Hepatic stellate cell (primary cell): Measurements from ENCODE around the gene PIGC.
A peak's percentile ranks its signal among the peaks of the same experiment; 100 is the strongest.

Source experiments
- DNase-seq: peaks from one replicate; pipeline ENCODE4 v3.0.0; 2011; ENCODE audit warnings: low spot score

The PIGC gene

DNA sequence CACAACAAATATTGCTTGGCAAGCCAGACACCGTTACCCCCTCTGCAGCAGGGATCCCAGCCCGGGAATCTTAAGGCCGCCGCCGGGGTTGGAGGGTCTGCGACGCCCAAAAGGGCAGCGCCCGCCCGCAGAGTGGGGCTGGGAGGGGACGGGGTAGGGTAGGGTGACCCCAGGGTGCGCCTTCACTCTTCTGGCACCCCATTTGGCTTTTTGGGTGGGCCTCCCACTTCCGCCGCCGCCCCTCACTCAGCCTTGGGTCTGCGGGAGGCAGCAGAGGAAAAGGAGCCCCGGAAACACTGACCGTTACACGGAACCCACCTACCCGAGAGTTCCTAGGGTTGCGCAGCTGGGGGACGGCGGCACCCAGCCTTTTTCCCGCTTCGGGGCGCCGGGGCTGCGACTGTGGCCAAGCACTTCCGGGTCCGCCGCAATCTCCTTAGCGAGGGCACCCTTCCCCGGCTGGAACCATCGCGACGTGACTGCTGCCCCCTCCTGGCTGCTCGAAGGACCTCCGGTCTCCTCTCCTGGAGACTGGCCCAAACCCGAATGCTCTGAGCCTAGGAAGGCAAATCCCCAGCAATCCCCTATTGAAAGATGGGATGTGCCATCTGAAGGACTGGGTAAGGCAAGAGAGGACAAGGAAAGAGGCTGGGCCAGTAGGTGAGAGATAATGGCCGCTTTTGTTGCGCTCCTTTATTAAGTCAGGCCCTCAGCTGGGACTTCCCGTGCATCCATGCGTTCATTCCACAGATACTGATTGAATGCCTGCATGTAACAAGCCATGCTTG lies at the start of gene PIGC:
Gene PIGC (minus strand): TSS at position 404 of the 788 bp plus-strand sequence. CDS start 1,447 bp downstream, outside the sequence.
- peak; percentile 88 for DNase-seq

DNA sequence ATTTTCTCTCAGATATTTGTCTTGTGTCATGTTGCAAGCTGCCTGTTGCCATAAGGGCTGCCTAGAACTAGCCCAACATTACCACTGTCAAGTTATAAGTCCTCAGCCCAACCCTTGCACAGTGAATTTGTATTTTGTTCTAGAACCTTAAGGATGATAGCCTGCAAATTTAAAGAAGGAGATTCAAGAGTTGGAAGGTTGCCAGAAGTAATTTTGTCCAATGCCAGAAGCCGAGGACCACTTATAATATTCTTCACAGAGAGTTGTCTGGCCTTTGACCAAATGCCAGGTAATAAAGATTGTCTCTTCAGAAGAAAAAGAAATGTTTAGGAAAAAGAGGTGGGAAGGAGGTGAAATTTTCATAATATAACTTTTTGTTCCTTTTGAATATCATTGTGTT lies 48.6 kb upstream of the PIGC start:
- DNase-seq: no peak

DNA sequence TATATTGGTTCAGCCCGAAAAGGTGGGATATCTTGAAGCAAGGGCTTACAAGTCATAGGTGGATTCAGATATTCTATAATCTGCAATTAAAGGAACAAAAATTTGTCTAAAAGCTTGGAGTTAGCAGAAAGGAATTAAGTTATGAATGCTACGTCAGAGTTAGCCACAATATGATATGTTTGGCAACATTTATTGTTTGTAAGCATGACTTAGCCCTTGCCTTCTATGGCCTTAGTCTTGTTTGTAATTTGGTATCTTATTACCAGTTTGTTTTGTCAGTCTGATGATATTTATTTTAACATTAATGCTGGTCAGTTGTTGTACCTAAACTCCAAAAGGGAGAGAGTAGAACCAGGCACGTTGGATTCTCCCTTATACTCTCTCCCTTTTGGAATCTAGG lies 46.0 kb upstream of the PIGC start:
- DNase-seq: no peak

DNA sequence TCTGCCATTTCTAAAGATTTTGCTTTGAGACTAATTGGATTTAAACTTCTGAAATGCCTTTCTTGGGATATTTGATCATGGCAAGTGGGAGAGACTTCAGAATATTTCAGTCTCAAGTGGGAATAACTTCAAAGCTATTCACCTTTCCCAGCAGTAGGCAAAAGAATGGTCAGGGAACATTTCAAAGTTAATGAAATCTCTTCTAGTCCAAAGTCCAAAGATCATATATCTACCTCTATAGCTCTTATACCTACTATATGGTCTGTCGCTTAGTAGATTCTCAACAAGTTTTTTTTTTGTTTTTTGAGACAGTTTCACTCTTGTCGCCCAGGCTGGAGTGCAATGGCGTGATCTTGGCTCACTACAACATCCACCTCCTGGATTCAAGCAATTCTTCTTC lies 44.5 kb upstream of the PIGC start:
- no peak for DNase-seq

DNA sequence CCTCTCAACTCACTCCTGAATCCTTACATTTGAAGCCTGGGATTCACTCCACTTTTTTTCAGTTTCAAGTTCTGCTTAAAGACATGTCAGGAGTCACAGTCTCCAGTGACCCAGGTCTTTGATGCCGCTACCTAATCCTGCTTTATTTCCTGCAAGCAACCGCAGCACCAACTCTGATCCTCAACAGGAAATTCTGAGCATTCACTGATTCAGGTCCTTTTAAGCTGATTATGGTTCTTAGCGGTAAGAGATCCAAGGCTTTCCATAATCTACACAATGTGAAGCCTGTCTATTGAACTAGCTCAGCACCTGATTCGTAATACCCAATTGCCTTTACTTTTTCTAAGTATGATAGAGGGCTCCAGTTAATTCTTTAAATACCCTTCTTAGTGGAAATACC lies 43.7 kb upstream of the PIGC start:
- no peak for DNase-seq

DNA sequence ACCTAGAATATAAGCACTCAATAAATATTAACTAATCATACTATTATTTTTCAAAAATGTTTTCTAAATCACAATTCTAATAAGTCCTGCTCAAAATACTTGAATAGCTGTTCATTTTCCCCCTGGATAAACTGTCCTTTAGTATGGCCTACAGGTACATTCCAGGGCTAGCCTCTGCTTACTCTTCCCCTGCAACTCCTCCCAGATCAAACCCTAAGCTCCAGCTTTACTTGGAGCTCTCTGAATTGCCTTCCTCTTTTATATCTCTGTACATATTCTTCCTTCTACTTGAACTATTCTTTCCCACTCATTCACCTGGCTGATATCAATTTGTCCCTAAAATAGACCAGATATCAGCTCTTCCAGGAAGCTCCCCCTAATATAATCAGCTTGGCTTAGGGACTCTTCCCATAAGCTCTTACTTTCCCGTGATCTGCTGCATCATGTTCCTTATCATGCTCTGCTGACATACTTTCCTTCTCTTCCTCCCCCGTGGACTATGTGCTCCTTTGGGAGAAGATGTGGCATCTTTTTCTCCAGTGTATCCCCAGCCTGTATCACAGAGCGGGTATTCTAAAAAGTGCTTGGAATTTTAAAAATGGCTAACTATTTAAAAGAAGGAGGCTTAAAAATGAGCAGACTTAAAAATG lies 43.1 kb upstream of the PIGC start:
- DNase-seq: no peak

DNA sequence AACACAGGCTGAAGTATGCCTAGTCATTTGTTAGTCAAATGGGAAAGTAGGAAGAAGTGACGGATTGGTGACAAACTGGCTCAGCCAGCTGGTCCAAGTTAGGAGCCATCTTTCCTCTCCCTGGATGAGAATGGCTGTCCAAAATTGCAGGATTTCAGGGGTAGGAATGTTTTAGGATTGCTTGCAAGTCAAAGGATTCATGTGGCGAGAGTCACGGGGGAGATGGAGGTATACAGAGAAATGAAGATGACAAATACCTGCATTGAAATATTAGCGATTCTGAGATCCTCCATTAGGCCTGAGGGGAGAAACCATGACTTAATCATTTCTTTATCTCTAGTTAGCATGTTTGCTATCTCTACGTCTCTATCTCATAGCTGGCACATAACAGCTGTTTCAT lies 41.8 kb upstream of the PIGC start:
- no peak for DNase-seq

DNA sequence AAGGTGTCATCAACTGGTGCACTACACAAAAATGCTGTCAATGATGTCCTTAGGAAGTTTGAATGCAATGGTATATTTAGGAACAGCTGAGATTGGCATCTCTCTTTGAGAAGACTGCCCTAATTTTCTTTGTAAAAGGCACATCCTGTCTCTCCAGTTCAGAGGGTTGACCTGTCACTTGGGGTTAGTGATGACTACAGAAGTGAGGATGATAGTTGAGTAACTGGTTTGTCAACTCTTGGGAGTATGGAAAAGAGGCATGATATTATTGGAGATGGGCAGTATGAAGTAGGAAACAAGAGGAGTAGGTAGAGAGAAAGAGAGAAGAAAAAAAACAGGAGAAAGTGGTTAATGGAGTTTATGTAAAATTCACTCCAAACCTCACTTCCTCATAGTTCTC lies 40.4 kb upstream of the PIGC start:
- DNase-seq: no peak

DNA sequence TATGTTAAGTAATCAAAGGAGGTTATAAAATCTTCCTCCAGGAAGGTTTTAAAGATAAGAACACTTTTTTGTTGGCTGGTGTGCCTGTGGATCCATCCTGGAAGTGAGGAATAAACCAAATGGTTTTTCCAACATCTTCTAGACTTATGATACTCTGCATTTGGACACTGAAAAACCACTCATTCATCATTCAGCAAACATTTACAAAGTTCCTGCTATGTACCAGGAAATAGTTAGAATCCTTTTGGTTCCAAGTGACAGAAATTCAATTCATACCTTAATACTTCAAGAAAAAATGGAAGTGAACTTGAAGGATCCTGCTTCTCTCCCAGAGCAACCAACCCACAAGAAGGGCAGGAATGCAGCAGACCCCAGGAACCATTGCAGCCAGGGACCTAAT lies 39.6 kb upstream of the PIGC start:
- DNase-seq: no peak

DNA sequence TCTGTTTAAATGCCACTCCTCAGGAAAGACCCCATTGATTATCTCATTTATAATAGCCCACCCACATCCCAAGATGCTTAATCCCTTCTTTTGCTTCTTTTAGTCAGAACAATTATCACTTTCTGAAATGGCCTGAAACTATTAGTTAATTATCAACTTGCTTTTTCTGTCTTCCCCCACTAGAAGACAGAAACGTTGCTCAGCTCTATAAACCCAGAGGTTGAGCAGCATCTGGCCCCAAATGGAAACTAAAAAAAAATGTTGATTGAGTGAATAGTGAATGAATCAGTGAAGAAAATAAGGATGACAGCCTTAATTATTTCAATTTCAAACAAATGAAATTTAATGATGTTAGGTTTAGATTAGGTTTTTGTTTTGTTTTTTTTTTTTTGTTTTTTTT lies 38.2 kb upstream of the PIGC start:
- no peak for DNase-seq

DNA sequence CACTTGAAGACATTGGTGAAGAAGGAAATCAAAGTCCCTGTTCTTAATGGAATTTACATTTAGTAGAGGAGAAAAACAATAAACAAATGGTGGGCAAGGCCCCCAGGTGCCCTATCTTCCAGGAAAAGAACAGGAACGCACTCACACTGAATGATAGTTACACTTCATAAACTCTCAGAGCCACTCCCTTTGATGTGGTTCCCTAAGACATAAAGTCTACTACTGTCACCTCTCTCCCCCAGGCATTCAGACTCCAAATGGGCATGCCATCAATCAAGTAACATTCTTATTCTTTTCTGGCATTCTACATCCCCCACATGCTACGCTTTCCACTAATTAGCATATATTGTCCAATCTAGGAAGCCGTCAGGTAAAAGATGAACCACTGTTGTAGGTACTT lies 36.6 kb upstream of the PIGC start:
- DNase-seq: no peak

DNA sequence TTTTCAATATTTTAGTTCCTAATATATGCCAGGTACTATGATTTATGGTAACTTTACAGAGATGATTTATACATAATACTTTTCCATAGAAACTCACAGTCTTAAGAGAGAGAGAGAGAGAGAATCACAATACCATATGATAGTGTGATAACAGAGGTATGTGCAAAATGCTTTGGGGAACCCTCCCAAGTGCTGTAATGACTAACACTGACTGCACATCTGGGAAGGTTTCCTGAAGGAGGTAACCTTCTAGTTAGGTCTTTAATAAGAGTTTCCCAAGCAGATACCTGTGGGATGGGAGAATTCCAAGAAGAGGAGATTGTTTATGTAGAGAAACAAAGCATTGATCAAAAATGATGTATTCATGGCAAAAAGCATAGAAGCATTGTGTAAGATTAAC lies 34.6 kb upstream of the PIGC start:
- no peak for DNase-seq

DNA sequence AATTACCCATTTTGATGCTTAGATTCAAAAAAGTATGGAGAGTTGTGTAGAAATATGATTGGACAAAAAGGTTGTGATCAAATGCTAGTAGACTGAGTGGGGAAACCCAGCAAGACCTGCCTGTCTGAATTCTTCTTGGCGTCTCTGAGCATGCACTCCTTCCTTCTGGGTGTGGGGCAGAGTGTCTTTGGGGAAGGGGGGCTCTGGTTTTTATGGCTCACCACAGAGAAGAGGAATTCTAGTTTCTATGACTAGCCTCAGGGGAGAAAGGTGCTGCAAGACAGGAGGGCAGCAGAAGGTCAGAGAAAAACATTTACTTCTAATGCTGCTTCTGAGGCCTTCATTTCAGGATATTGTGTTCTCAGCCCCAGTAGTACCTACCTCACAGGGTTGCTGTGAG lies 33.9 kb upstream of the PIGC start:
- DNase-seq: no peak

DNA sequence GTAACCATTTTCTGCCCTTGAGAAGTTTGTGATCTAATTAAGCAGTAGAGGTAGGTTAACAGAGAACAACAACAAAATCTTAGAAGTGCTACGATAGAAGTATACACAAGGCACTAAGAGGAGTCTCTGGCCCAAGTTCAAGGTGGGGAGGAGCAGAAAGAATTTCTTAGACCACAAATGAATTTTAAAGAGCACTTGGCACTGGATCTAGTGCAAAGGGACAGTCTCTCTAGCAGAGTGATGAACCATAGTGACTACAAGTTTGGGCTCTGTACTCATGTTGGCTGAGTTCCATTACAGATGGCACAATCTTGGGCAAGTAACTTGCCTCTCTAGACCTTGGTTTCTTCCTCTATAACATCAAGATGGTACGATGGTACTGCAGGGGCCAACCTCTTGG lies 33.3 kb upstream of the PIGC start:
- DNase-seq: no peak

DNA sequence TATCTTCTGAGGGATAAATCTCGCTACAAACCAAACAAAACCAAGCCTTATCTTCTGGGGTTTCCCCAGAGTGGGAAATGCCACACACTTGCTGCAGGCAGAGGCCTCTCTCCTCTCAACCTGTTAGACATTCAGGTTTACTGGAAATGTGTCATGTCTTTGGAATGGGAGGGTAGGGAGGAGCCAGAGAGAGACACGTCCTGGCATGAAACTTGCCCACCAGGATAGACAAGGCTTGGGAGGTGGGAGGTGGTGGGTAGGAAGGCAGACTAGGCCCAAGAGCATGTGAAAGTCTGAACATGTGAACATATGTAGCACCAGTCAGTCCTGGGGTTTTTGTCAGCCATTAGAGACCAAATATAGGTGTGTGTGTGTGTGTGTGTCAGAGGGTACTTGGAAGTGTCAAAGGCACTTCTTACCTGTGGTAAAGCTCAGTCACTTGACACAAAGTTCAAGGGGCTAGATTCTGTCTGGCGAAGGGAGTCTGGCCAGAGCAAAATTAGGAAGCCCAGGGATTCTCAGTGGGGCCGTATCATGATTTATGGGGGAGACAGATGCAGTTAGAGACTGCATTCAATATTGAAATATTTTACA lies 32.4 kb upstream of the PIGC start:
- no peak for DNase-seq

DNA sequence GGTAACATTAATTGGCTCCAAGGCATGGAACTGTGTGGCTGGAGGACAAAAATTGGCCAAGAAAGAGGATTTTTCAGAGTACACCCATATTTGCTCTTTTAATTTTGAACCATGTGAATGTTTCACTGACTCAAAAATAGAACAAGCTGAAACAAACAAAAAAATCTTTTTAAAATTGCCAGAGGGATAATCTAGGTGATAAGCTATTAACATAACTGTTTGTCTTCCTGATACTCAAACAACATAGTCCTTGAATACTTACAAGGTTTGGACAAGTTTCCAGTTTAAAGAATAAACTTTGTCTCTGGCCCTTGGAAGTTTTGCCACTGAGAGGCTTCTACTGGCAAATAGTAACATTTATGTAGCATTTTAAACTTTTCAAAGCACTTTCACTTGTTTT lies 30.0 kb upstream of the PIGC start:
- DNase-seq: no peak

DNA sequence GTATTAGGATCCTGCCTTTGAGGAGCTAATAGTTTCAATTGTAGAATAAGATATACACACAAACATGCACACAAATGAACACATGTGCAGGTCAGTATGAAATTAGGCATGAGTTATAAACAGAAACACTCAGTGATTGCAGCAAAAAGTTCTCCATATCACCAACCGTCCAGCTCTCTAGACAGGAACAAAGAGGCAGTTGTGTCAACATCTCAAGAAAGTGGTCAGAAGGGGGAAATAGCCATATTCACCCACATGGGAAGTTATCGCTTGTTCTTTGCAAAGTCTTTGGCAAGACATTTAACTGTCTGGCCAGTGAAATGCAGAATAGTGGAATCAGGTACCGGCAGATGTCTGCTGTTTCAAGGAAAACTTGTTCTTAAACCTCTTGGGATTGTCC lies 29.4 kb upstream of the PIGC start:
- DNase-seq: no peak

DNA sequence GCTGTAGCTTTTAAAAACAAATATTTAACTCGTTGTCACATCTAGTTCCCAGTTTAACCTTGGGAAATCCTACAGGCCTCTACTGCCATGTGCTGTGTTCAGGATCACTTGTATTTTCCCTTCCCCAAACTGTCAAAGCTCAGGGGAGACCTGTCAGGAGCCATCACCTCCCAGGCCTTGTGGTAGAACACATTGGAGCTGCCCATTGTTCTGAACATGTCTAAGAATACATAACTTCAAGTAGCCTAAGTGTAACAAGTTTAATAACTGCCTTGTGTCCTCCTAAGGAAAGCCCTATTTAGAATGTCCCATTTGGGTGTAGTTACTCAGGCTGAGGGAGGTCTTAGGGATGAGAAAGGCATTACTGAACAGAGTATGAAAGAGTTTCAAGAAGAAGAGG lies 28.6 kb upstream of the PIGC start:
- DNase-seq: no peak

DNA sequence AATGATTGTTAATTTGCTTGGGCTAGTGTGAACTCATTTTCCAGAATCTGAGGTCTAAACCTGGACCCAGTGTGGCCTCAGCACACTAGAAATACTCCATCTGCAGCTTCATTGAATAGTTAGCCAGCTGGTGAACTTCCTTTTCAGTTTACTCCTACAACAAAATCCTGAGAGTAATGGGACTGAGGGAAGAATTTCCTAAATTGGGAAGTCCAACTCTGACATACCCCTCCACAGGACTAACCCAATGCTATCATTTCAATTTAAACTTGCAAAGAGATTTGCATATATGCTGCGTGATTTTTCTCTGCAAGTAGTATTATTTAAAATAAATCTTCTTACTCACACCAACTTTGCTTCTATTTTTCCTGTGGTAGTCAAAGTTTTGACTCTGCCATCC lies 27.8 kb upstream of the PIGC start:
- DNase-seq: no peak

DNA sequence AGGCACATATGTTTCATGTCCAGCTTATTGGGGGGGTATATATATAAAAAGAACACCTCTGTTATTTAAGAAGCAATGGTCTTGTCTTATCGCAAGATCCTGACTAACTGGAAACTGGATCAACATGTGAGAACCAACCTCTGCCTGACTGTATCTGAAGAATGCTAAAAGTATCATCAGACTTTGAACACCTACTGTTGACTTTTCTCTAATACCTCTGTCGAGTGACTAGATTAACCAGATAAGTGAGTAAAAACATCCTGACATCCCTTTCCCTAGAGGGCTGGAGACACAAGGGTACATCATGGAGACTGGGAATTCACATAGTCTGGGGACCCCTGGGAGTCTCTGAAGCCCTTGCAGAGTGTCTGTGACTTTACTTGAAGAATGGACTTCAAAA lies 26.3 kb upstream of the PIGC start:
- DNase-seq: no peak

DNA sequence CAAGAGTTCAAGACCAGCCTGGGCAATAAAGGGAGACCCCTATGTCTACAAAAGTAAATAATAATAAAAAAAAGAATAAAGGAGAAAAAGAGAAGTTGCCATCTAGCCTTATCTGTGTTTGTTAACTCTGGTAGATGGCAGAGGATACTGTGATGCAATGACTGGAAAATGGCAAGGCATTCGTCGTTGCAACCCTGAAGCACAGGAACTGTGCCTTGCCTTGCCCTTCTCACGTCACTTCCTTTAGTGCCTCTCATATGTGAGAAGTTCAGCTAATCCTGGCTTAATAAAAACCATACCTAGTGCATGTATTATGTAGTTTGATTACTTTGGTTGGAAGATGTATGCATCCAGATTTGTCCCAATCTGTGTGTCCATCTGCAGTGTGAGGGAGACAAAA lies 25.8 kb upstream of the PIGC start:
- no peak for DNase-seq

DNA sequence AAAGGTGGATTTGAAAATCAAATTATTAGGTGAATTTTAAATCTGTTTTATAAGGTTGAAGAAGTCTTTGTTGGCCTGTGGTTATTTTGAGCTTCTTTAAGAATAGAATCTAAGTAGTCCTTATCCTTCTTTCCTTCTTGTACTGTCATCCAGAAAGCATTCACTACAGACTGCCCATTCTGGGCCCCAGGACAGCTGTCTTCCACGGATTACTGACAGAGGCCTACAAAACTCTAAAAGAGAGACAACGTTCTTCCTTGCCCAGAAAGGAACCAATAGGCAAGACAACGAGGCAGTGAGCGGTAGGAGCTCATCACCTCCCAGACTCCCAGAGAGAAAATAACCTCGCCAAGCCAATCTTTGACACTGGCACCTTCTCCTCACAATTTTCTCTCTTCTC lies 24.4 kb upstream of the PIGC start:
- no peak for DNase-seq

DNA sequence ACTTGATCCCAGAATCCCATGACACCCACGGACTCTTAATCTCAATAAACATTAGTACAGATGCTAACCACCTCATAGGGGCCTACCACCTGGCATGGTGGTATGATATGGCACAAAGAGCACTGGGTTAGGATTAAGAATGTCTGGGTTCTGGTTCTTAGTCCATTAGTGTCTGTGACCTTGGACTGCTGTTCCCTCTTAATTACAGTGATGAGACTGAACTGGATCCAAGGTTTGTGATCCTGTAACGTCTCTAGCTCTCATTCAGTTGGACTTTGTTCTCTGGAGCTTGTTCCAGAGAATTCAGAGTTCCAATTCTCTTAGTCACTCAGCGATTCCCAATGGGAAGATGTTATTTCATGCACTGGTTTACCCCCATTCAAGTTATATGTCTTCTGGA lies 23.6 kb upstream of the PIGC start:
- DNase-seq: no peak
